ENCODE measurements around the gene LAMTOR2.

GRCh38 chr1:156033011-156033410, 21.6 kb upstream of the LAMTOR2 start:
- TF ChIP-seq FOXM1 (IDR thresholded peaks at IDR 0.05; ENCODE audit: borderline replicate concordance), result no peak
- TF ChIP-seq ELF4 (IDR thresholded peaks at IDR 0.05), result no peak
- TF ChIP-seq ZNF384 (IDR thresholded peaks at IDR 0.05), result no peak

Data from HEK293T (cell line).